GM12873 (cell line): ENCODE measurements around the gene FCER1G.

Experiments used
- CTCF ChIP-seq: IDR thresholded peaks from 2 replicates; pipeline ENCODE4 v1.5.1; 2012; ENCODE audit warnings: low read depth, mild to moderate bottlenecking, moderate library complexity, low read length, control low read depth; ENCODE audit not compliant: insufficient read depth; ENCODE audit errors: missing control alignments

The FCER1G gene

GRCh38 chr1:161223805-161224694 is 9.0 kb downstream of the FCER1G start:
- no peak for TF ChIP-seq CTCF

GRCh38 chr1:161225178-161225533 is 10.1 kb downstream of the FCER1G start:
- no peak for TF ChIP-seq CTCF

- TF ChIP-seq CTCF = peak; percentile 75
These were observed 10.6 kb downstream of the FCER1G start, which contains the start of gene TOMM40L for GRCh38 chr1:161225534-161226319. Gene TOMM40L (plus strand): TSS chr1:161226060. CDS start chr1:161226490, 430 bp downstream.

GRCh38 chr1:161226320-161226711 is 11.2 kb downstream of the FCER1G start:
- no peak for TF ChIP-seq CTCF

GRCh38 chr1:161226759-161227158 is 11.7 kb downstream of the FCER1G start:
- TF ChIP-seq CTCF = no peak

GRCh38 chr1:161227196-161227871 is 12.2 kb downstream of the FCER1G start:
- TF ChIP-seq CTCF = peak; percentile 87

- no peak for TF ChIP-seq CTCF
These were observed 12.9 kb downstream of the FCER1G start for GRCh38 chr1:161228032-161228431.
